GM23338 (cell line): ENCODE measurements around the gene BCL2L2. TPM values are rescaled to one million over a fixed set of nuclear protein-coding genes. Genes with fewer than 3 reads are reported as not detected.

Source experiments
- polyA plus RNA-seq: library from polyadenylated mRNA; unstranded; fragments of >200 nt; fragmentation: Nextera tagmentation; extraction: Ambion mirVana; gene quantifications from 2 replicates; pipeline ENCODE4 v1.2.1, GENCODE V29; 2016
- small RNA-seq: library from RNA; depleted of rRNA; stranded (forward); fragments of <200 nt; gene quantifications from one replicate; pipeline ENCODE3, GENCODE V24; 2014; ENCODE audit warnings: low replicate concordance
- total RNA-seq: library from RNA; depleted of rRNA; stranded (reverse); fragments of >200 nt; shearing (Covaris generic); gene quantifications from 2 replicates; pipeline ENCODE4 v1.2.3, GENCODE V29; 2014; rRNA removed

BCL2L2 gene
- total and polyA plus RNA-seq, 2 experiments from 2014 or later: 3.5 to 12.3 TPM

Small RNAs within 50 kb of the gene (small RNA-seq; reads per million reads assigned to genes)
- not detected for gene RNU6-1046P

Other genes with a start within 250 kb of the BCL2L2 start
- gene CDH24, start 249.3 kb upstream of the BCL2L2 start, total RNA-seq: 16.9 and 17.8 TPM in 2 replicates
- 4.4 and 6.2 TPM in 2 replicates for gene CDH24, start 249.3 kb upstream of the BCL2L2 start, polyA plus RNA-seq
- 169 and 172 TPM in 2 replicates for gene ACIN1, start 211.7 kb upstream of the BCL2L2 start, total RNA-seq
- gene ACIN1, start 211.7 kb upstream of the BCL2L2 start, polyA plus RNA-seq: 73.6 and 76.1 TPM in 2 replicates
- gene C14orf119, start 211.3 kb upstream of the BCL2L2 start, total RNA-seq: 49.4 and 57.4 TPM in 2 replicates
- gene C14orf119, start 211.3 kb upstream of the BCL2L2 start, polyA plus RNA-seq: 114 and 118 TPM in 2 replicates
- not detected in 2 replicates for gene CIROP, start 201.8 kb upstream of the BCL2L2 start, total RNA-seq
- not detected in 2 replicates for gene CIROP, start 201.8 kb upstream of the BCL2L2 start, polyA plus RNA-seq
- not detected in 2 replicates for gene CEBPE, start 187.6 kb upstream of the BCL2L2 start, total RNA-seq
- gene CEBPE, start 187.6 kb upstream of the BCL2L2 start, polyA plus RNA-seq: not detected in 2 replicates
- 105 and 117 TPM in 2 replicates for gene SLC7A8, start 123.2 kb upstream of the BCL2L2 start, total RNA-seq
- 122 and 124 TPM in 2 replicates for gene SLC7A8, start 123.2 kb upstream of the BCL2L2 start, polyA plus RNA-seq
- not detected in 2 replicates for gene RNF212B, start 68.9 kb upstream of the BCL2L2 start, total RNA-seq
- 0.68 TPM in 1 of 2 replicates, not detected in the other for gene RNF212B, start 68.9 kb upstream of the BCL2L2 start, polyA plus RNA-seq
- gene HOMEZ, start 20.7 kb upstream of the BCL2L2 start, total RNA-seq: 4.5 and 5.3 TPM in 2 replicates
- 7.9 and 8.4 TPM in 2 replicates for gene HOMEZ, start 20.7 kb upstream of the BCL2L2 start, polyA plus RNA-seq
- 0.66 and 2.3 TPM in 2 replicates for gene PPP1R3E, start 4.0 kb upstream of the BCL2L2 start, total RNA-seq
- 1.8 and 2.5 TPM in 2 replicates for gene PPP1R3E, start 4.0 kb upstream of the BCL2L2 start, polyA plus RNA-seq
- gene PABPN1, start 14.6 kb downstream of the BCL2L2 start, total RNA-seq: 110 and 116 TPM in 2 replicates
- 342 and 384 TPM in 2 replicates for gene PABPN1, start 14.6 kb downstream of the BCL2L2 start, polyA plus RNA-seq
- 52.6 and 56.6 TPM in 2 replicates for gene SLC22A17, start 46.1 kb downstream of the BCL2L2 start, total RNA-seq
- 28.6 and 29.5 TPM in 2 replicates for gene SLC22A17, start 46.1 kb downstream of the BCL2L2 start, polyA plus RNA-seq
- gene EFS, start 58.3 kb downstream of the BCL2L2 start, total RNA-seq: 13.6 and 18.9 TPM in 2 replicates
- 5.1 and 6.4 TPM in 2 replicates for gene EFS, start 58.3 kb downstream of the BCL2L2 start, polyA plus RNA-seq
- not detected in 2 replicates for gene IL25, start 66.0 kb downstream of the BCL2L2 start, total RNA-seq
- gene IL25, start 66.0 kb downstream of the BCL2L2 start, polyA plus RNA-seq: not detected in 2 replicates
- gene CMTM5, start 70.2 kb downstream of the BCL2L2 start, total RNA-seq: 0.24 and 0.27 TPM in 2 replicates
- not detected in 2 replicates for gene CMTM5, start 70.2 kb downstream of the BCL2L2 start, polyA plus RNA-seq
- gene MYH6, start 101.4 kb downstream of the BCL2L2 start, total RNA-seq: 0.03 and 0.23 TPM in 2 replicates
- 0.10 and 2.1 TPM in 2 replicates for gene MYH6, start 101.4 kb downstream of the BCL2L2 start, polyA plus RNA-seq
- not detected in 2 replicates for gene MYH7, start 128.8 kb downstream of the BCL2L2 start, total RNA-seq
- 0.05 TPM in 1 of 2 replicates, not detected in the other for gene MYH7, start 128.8 kb downstream of the BCL2L2 start, polyA plus RNA-seq
- gene NGDN, start 162.9 kb downstream of the BCL2L2 start, total RNA-seq: 48.6 and 67.1 TPM in 2 replicates
- 81.6 and 90.8 TPM in 2 replicates for gene NGDN, start 162.9 kb downstream of the BCL2L2 start, polyA plus RNA-seq
- gene ZFHX2, start 244.9 kb downstream of the BCL2L2 start, total RNA-seq: 9.9 and 11.6 TPM in 2 replicates
- gene ZFHX2, start 244.9 kb downstream of the BCL2L2 start, polyA plus RNA-seq: 18.5 and 22.4 TPM in 2 replicates
- gene THTPA, start 249.4 kb downstream of the BCL2L2 start, total RNA-seq: 15.0 and 21.3 TPM in 2 replicates
- gene THTPA, start 249.4 kb downstream of the BCL2L2 start, polyA plus RNA-seq: 6.3 and 8.6 TPM in 2 replicates